ENCODE data around the gene MPEG1.

The MPEG1 gene

GRCh38 chr11:59173964-59174663 lies 38.6 kb downstream of the MPEG1 start:
- DNase-seq: no peak
- Histone ChIP-seq H4K20me1 (ENCODE audit: insufficient read depth, low read length) (no peaks in the 10 kb centered on the region), H3K27ac (ENCODE audit: low read length) (no peak overlapping the region), H3K4me3 (ENCODE audit: low read length) (no peak overlapping the region), H3F3A (ENCODE audit: insufficient read depth, low read length) (no peaks in the 10 kb centered on the region), H3K9me2 (replicated peaks; ENCODE audit: insufficient read depth, low read length) (no peaks in the 10 kb centered on the region), H3K36me3 (replicated peaks; ENCODE audit: insufficient read depth, low read length) (no peaks in the 10 kb centered on the region), H3K4me1 (ENCODE audit: low read length) (no peaks in the 10 kb centered on the region), H3K4me2 (ENCODE audit: low read depth, low read length) (no peak overlapping the region), H3K79me2 (ENCODE audit: low read length) (no peaks in the 10 kb centered on the region), H3K9ac (ENCODE audit: low read length) (no peak overlapping the region), H3K27me3 (replicated peaks; ENCODE audit: insufficient read depth, low read length) (peaks cover 9% of the 10 kb centered on the region), H2AFZ (ENCODE audit: low read length) (no peak overlapping the region), H3K9me3 (replicated peaks; ENCODE audit: insufficient read depth, low read length) (no peaks in the 10 kb centered on the region)
- TF ChIP-seq EZH2 (optimal IDR thresholded peaks at IDR 0.05; ENCODE audit: low read depth, low read length): no peak
- no peak for TF ChIP-seq CTCF (IDR thresholded peaks at IDR 0.05; ENCODE audit: low read length)
- TF ChIP-seq EZH2phosphoT487 (IDR thresholded peaks at IDR 0.05; ENCODE audit: low read length): no peak

DNA sequence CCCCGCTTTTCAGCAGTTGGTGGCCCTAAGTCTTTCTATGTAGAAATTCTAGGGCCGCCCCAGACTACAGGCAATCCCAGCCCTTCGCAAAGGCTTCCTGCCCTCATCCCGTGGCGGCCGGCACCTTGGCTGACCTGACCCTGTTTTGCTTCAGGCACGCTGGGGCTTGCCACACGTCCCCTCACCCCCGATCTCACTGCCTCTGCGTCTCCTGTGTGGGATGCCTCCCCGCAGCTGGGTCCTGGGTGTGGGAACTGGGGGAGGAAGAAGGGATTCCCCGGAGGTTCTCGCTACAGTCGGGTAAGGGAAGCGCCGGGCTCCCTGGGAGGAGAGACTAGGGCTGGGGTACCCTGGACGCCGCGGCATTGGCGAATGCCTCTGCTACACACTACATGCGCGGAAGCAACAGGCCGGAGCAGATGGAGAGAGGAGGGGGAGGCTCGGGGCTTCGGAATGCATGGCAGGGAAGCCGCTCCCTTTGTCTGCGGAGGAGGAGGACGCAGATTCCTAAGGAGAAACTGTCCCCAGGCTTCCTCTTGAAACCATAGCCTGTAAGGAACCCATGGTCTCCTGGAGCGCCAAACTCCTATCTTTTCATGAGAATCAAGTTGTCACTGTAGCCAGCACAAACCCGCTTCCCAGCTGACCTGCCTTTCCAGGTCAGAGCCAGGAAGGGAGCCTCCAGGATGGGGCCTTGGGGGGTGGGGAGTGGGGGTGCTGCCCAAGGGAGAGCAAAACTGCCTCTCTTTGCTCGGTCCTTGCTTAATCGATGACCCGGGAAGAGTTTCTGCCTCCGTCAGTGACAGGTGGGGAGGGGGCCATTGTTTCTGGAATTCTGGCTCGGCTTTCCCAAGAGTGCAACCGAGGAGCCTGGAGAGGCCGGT lies 39.4 kb downstream of the MPEG1 start:
- H3K36me3 ChIP-seq (replicated peaks; ENCODE audit: insufficient read depth, low read length): no peaks in the 10 kb centered on the region
- H3K4me1 ChIP-seq (ENCODE audit: low read length): no peaks in the 10 kb centered on the region
- H3K79me2 ChIP-seq (ENCODE audit: low read length): no peaks in the 10 kb centered on the region
- no peak overlapping the region for H3K9ac ChIP-seq (ENCODE audit: low read length)
- no peaks in the 10 kb centered on the region for H4K20me1 ChIP-seq (ENCODE audit: insufficient read depth, low read length)
- no peak for DNase-seq
- H3K27me3 ChIP-seq (replicated peaks; ENCODE audit: insufficient read depth, low read length): peaks cover 9% of the 10 kb centered on the region
- TF ChIP-seq EZH2phosphoT487 (IDR thresholded peaks at IDR 0.05; ENCODE audit: low read length) (no peak), CTCF (IDR thresholded peaks at IDR 0.05; ENCODE audit: low read length) (no peak), EZH2 (optimal IDR thresholded peaks at IDR 0.05; ENCODE audit: low read depth, low read length) (no peak)
- H3F3A ChIP-seq (ENCODE audit: insufficient read depth, low read length): no peaks in the 10 kb centered on the region
- no peaks in the 10 kb centered on the region for H3K9me2 ChIP-seq (replicated peaks; ENCODE audit: insufficient read depth, low read length)
- H3K4me3 ChIP-seq (ENCODE audit: low read length): peak overlapping the region; percentile 65
- peak overlapping the region; percentile 77 for H2AFZ ChIP-seq (ENCODE audit: low read length)
- peak overlapping the region; percentile 90 for H3K4me2 ChIP-seq (ENCODE audit: low read depth, low read length)
- H3K27ac ChIP-seq (ENCODE audit: low read length): no peak overlapping the region
- H3K9me3 ChIP-seq (replicated peaks; ENCODE audit: insufficient read depth, low read length): no peaks in the 10 kb centered on the region

DNA sequence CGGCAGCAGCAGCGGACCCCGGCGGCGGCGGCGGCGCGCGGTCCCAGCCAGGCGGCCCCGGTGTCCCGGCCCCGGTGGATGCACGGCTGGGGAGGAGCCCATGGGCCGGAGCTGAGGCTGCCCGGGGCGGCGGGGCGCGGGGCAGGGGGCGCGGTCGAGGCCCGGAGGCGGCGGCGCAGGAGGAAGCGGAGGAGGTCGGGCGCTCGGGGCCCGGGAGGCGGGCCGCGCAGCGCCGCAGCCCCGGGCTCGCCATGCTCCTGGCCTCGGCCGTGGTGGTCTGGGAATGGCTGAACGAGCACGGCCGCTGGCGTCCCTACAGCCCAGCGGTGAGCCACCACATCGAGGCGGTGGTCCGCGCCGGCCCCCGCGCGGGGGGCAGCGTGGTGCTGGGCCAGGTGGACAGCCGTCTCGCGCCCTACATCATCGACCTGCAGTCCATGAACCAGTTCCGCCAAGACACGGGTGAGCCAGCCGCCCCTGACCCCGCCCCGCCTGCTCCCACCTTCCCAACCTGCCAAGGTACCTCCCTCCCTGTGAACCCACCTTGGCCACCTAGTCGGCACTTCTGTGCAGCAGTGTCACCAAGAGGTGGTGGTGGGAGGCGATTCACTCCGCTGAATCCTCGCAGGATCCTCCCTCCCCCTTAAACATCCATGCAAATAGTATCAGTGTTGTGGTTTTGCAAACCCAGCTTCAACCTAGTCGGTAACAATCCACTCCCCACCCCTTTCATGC lies 40.2 kb downstream of the MPEG1 start:
- H3K9ac ChIP-seq (ENCODE audit: low read length): no peak overlapping the region
- H3F3A ChIP-seq (ENCODE audit: insufficient read depth, low read length): no peaks in the 10 kb centered on the region
- H3K4me1 ChIP-seq (ENCODE audit: low read length): no peaks in the 10 kb centered on the region
- H3K27ac ChIP-seq (ENCODE audit: low read length): no peak overlapping the region
- no peaks in the 10 kb centered on the region for H3K36me3 ChIP-seq (replicated peaks; ENCODE audit: insufficient read depth, low read length)
- no peaks in the 10 kb centered on the region for H3K9me3 ChIP-seq (replicated peaks; ENCODE audit: insufficient read depth, low read length)
- H3K4me2 ChIP-seq (ENCODE audit: low read depth, low read length): peak overlapping the region; percentile 100
- DNase-seq: peak; percentile 20
- H3K79me2 ChIP-seq (ENCODE audit: low read length): no peaks in the 10 kb centered on the region
- H3K4me3 ChIP-seq (ENCODE audit: low read length): peak overlapping the region; percentile 96
- H4K20me1 ChIP-seq (ENCODE audit: insufficient read depth, low read length): no peaks in the 10 kb centered on the region
- H3K27me3 ChIP-seq (replicated peaks; ENCODE audit: insufficient read depth, low read length): peaks cover 9% of the 10 kb centered on the region
- no peaks in the 10 kb centered on the region for H3K9me2 ChIP-seq (replicated peaks; ENCODE audit: insufficient read depth, low read length)
- no peak for TF ChIP-seq CTCF (IDR thresholded peaks at IDR 0.05; ENCODE audit: low read length)
- TF ChIP-seq EZH2 (optimal IDR thresholded peaks at IDR 0.05; ENCODE audit: low read depth, low read length): no peak
- no peak for TF ChIP-seq EZH2phosphoT487 (IDR thresholded peaks at IDR 0.05; ENCODE audit: low read length)
- peak overlapping the region; percentile 77 for H2AFZ ChIP-seq (ENCODE audit: low read length)

All from MM.1S (cell line).